NOMO-1 treated with dmso at 0.1 percent for 144 hours (cell line): ENCODE results near the gene ANXA8.
"Not testable (repeated sequence)": the region's sequence is repeated elsewhere in the genome, so short reads cannot be mapped to it uniquely, and the experiment has no call there.

Experiments used
- DNase-seq: peaks from one replicate; lab custom pipeline; 2025; ENCODE audit not compliant: unreplicated experiment; lab: John Stamatoyannopoulos, UW

The ANXA8 gene

DNA sequence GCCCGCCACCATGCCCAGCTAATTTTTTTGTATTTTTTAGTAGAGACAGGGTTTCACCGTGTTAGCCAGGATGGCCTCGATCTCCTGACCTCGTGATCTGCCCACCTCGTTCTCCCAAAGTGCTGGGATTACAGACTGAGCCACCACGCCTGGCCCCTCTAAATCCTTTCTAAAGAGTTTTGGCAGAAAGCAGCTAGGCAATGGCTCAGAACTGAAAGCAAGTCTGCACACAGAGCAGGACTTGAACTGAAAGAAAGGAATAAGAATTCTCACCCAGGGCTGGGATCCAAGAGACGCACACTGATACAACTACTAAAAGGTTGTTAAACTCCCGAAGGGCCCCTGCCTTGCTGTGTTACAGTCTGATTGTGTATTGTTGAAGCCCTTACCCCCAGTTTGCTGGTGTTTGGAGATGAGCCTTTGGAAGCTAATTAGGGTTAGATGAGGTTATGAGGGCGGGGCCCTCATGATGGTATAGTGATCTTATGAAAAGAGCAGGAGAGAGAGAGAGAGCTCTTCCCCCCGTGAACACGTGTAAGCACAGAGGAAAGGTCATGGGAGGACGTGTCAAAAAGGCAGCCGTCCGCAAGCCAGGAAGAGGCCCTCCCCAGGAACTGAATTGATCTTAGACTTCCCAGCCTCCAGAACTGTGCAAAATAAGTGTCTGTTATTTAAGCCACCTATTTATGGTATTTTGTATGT lies 18.5 kb downstream of the ANXA8 start:
- not testable (repeated sequence) for DNase-seq

GRCh38 chr10:47462577-47463358 lies 21.1 kb downstream of the ANXA8 start:
- DNase-seq = not testable (repeated sequence)

DNA sequence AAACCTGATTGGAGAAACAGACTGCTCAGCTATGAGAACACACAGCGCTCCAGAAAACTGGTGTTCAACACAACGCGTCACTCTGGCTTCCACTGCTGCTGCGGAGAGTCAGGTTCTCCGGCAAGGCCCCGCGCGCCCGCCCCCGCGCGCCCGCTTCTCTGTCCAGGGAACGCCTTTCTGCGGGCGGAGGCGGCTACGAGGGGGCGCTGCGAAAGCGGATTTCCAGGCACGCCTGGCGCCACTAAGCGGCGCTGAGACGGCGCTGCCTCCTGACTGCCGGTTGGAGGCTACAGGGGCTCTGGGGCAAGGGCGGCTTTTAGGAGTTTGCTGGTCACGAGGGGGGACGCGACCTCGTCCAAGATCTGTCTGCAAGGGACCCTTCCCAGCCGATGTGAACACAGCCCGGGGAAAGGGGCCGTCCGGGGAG lies 22.6 kb downstream of the ANXA8 start:
- not testable (repeated sequence) for DNase-seq

GRCh38 chr10:47458466-47459154 lies 25.3 kb downstream of the ANXA8 start:
- DNase-seq = no peak

GRCh38 chr10:47457826-47458225 lies 26.1 kb downstream of the ANXA8 start:
- no peak for DNase-seq

GRCh38 chr10:47457528-47457820 lies 26.4 kb downstream of the ANXA8 start:
- DNase-seq = no peak

- DNase-seq = no peak
Observed at GRCh38 chr10:47456794-47457527, 27.0 kb downstream of the ANXA8 start.

- DNase-seq = no peak
Observed at GRCh38 chr10:47456079-47456785, 27.7 kb downstream of the ANXA8 start.

GRCh38 chr10:47455350-47456078 lies 28.4 kb downstream of the ANXA8 start:
- not testable (repeated sequence) for DNase-seq

DNA sequence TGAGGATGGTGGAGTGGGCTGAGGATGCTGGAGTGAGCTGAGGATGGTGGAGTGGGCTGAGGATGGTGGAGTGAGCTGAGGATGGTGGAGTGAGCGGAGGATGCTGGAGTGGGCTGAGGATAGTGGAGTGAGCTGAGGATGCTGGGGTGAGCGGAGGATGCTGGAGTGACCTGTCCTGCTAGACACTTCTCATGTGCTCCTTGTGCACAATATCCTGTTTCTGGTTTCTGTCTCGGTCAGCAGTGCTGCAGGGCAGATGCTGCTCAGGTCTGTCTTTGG lies 29.2 kb downstream of the ANXA8 start:
- DNase-seq = no peak

DNA sequence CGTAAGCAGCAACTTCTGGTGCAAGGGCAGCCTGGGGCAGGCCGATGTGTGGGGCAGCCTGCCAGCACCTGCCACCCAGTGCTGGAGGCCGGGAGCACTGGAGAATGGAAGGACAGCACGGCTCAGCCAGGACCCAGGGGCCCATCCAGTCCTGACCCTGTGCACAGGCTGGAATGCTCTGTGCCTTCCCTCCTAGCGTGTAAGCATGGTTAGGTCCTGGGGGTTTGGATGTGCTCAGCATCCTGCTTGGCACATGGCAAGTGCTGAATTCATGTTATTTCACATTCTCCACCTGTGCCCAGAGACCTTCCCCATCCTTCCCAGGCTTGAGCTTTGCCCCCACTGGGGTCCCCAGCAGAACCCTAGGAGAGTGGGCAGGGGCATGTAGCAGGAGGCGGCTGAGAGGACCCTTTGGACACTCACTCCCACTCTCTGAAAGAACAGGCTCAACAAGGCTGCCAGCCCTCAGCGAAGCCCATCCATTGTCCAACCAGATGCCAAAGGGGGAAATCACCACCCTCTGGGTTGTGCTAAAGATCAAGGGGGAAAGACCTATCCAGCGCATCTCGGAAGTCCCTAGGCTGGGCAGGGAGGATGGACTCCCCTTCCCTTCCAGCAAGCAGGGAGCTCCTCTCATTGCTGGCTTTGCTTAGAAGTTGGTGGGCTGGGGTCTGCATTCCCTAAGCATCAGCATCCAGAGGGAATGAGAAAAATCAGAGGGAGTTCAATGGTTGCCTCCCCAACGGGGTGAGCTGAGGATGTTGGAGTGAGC lies 29.7 kb downstream of the ANXA8 start:
- DNase-seq = no peak

- no peak for DNase-seq
Observed at GRCh38 chr10:47453141-47454007, 30.5 kb downstream of the ANXA8 start.

GRCh38 chr10:47452495-47453140 lies 31.3 kb downstream of the ANXA8 start:
- DNase-seq = no peak

DNA sequence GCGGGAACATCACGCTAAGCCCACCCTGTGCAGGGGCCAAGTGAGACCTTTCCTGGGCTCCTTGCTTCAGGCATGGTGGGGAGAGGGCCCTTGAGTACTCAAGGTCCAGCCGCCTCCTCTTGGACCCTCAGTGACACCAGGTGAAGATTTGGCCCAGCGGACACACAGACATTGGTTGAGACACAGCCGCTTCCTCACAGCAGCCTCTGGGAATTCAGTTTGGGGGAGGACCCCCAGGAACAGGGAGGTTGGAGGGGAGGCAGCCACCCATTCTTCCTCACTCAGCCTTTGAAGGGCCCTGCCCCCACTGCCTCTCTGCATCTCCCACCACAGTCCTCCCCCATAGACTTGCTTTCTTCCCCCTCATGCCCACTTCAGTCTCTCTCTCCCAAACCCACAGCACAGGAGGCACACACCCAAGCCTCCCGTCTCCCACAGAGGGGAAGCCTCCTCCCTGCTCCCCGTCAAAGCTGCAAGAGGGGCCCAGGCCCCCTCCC lies 31.9 kb downstream of the ANXA8 start:
- DNase-seq = no peak

GRCh38 chr10:47451273-47451997 lies 32.5 kb downstream of the ANXA8 start:
- DNase-seq = no peak

- DNase-seq = no peak
Observed at GRCh38 chr10:47450442-47450841, 33.5 kb downstream of the ANXA8 start.

DNA sequence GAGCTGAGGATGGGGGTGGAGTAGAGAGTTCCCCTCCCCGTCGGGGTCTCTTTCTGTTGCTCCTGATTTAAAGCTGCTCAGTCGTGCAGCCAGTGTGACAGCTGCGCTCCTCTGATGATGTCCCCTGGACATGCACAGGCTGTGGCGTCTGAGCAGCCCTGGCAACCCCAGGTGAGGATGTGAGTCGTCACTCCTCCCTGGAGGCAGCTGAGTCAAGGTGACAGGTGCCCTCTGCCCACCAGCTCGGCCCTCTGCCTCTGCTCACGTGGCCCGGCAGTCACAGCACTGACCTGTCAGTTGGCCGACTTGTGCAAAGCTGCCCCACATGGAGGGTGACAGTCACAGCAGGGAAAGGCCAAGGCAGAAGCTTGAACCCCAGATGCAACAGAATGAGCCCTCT lies 33.9 kb downstream of the ANXA8 start:
- no peak for DNase-seq
